H9 (cell line): ENCODE measurements around the gene NR2C1. TPM values are rescaled to one million over a fixed set of nuclear protein-coding genes. Genes with fewer than 3 reads are reported as not detected.
A peak's percentile ranks its signal among the peaks of the same experiment; 100 is the strongest.

ENCODE experiments used
- DNase-seq: peaks from one replicate; pipeline ENCODE4 v3.0.0-alpha.2; 2017
- H2AFZ ChIP-seq: one replicate; pipeline ENCODE4 v1.6.1; 2013; ENCODE audit warnings: mild to moderate bottlenecking, low read length, control low read depth, moderate library complexity
- H2AK5ac ChIP-seq: 2 replicates; pipeline ENCODE4 v1.6.1; 2013; ENCODE audit warnings: low read length, control low read depth, mixed read lengths; ENCODE audit not compliant: insufficient read length
- H2BK120ac ChIP-seq: one replicate; pipeline ENCODE4 v1.6.1; 2013; ENCODE audit warnings: low read depth, mild to moderate bottlenecking, low read length, control low read depth, inconsistent platforms; ENCODE audit not compliant: poor library complexity, severe bottlenecking
- H2BK12ac ChIP-seq: 2 replicates; pipeline ENCODE4 v1.6.1; 2013; ENCODE audit warnings: low read length, control low read depth, mixed read lengths, low read depth; ENCODE audit not compliant: insufficient read length
- H2BK15ac ChIP-seq: 2 replicates; pipeline ENCODE4 v1.6.1; 2013; ENCODE audit warnings: low read depth, low read length, control low read depth
- H2BK20ac ChIP-seq: one replicate; pipeline ENCODE4 v1.6.1; 2013; ENCODE audit warnings: low read depth, mild to moderate bottlenecking, low read length, control low read depth, inconsistent platforms; ENCODE audit not compliant: poor library complexity, severe bottlenecking
- H2BK5ac ChIP-seq: 2 replicates; pipeline ENCODE4 v1.6.1; 2013; ENCODE audit warnings: low read length, control low read depth, mixed read lengths; ENCODE audit not compliant: insufficient read length
- H3K14ac ChIP-seq: 2 replicates; pipeline ENCODE4 v1.6.1; 2013; ENCODE audit warnings: low read length, control low read depth; ENCODE audit not compliant: insufficient read depth
- H3K18ac ChIP-seq: 2 replicates; pipeline ENCODE4 v1.6.1; 2013; ENCODE audit warnings: low read depth, mild to moderate bottlenecking, mixed read lengths, low read length, control low read depth; ENCODE audit not compliant: insufficient read length
- H3K23ac ChIP-seq: 2 replicates; pipeline ENCODE4 v1.6.1; 2013; ENCODE audit warnings: low read length, control low read depth, mixed read lengths, low read depth; ENCODE audit not compliant: insufficient read length
- H3K23me2 ChIP-seq: 2 replicates; pipeline ENCODE4 v1.6.1; 2013; ENCODE audit warnings: low read depth, mild to moderate bottlenecking, mixed read lengths, low read length, control low read depth; ENCODE audit not compliant: insufficient read length, poor library complexity, severe bottlenecking
- H3K27ac ChIP-seq: 2 replicates; pipeline ENCODE4 v1.5.1; 2013; ENCODE audit warnings: low read length, control low read depth, mixed read lengths, low read depth; ENCODE audit not compliant: insufficient read length
- H3K27me3 ChIP-seq: 2 replicates; pipeline ENCODE4 v1.6.1; 2013; ENCODE audit warnings: low read length, control low read depth, inconsistent platforms; ENCODE audit not compliant: insufficient read depth
- H3K4ac ChIP-seq: 2 replicates; pipeline ENCODE4 v1.6.1; 2013; ENCODE audit warnings: low read depth, mild to moderate bottlenecking, control low read depth, inconsistent platforms, low read length, moderate library complexity
- H3K4me1 ChIP-seq: 2 replicates; pipeline ENCODE4 v1.6.1; 2013; ENCODE audit warnings: low read length, control low read depth, inconsistent platforms; ENCODE audit not compliant: insufficient read depth
- H3K4me2 ChIP-seq: 2 replicates; pipeline ENCODE4 v1.6.1; 2013; ENCODE audit warnings: low read length, control low read depth, mixed read lengths; ENCODE audit not compliant: insufficient read length, insufficient read depth
- H3K56ac ChIP-seq: 2 replicates; pipeline ENCODE4 v1.6.1; 2013; ENCODE audit warnings: low read depth, mild to moderate bottlenecking, mixed read lengths, low read length, control low read depth; ENCODE audit not compliant: insufficient read length
- H3K79me1 ChIP-seq: 2 replicates; pipeline ENCODE4 v1.6.1; 2013; ENCODE audit warnings: low read depth, mild to moderate bottlenecking, moderate library complexity, low read length, control low read depth, inconsistent platforms; ENCODE audit not compliant: insufficient read depth, poor library complexity, severe bottlenecking
- H3K79me2 ChIP-seq: 2 replicates; pipeline ENCODE4 v1.6.1; 2013; ENCODE audit warnings: low read length, control low read depth, inconsistent platforms; ENCODE audit not compliant: insufficient read depth
- H3K9ac ChIP-seq: 2 replicates; pipeline ENCODE4 v1.6.1; 2013; ENCODE audit warnings: low read length, control low read depth, mixed read lengths; ENCODE audit not compliant: insufficient read length; ENCODE audit errors: extremely low read depth
- H3K9me3 ChIP-seq: one replicate; pipeline ENCODE4 v1.6.1; 2013; ENCODE audit warnings: low read depth, low read length, inconsistent platforms; ENCODE audit not compliant: control insufficient read depth
- H3T11ph ChIP-seq: one replicate; pipeline ENCODE4 v1.6.1; 2013; ENCODE audit warnings: mild to moderate bottlenecking, low read length, control low read depth, inconsistent platforms
- H4K20me1 ChIP-seq: one replicate; pipeline ENCODE4 v1.6.1; 2013; ENCODE audit not compliant: control insufficient read depth, insufficient read length, insufficient read depth
- H4K5ac ChIP-seq: 2 replicates; pipeline ENCODE4 v1.6.1; 2013; ENCODE audit warnings: low read depth, mild to moderate bottlenecking, mixed read lengths, low read length, control low read depth; ENCODE audit not compliant: insufficient read length
- H4K8ac ChIP-seq: replicated peaks from 2 replicates; pipeline ENCODE4 v1.6.1; 2013; ENCODE audit warnings: low read length, control low read depth, mixed read lengths, low read depth; ENCODE audit not compliant: insufficient read length
- H4K91ac ChIP-seq: 2 replicates; pipeline ENCODE4 v1.6.1; 2013; ENCODE audit warnings: low read depth, mild to moderate bottlenecking, moderate library complexity, mixed read lengths, low read length, control low read depth; ENCODE audit not compliant: insufficient read length
- H3K27ac Mint-ChIP-seq, 3 experiments: 2 replicates in 2 of 3; 3 replicates in 1 of 3; pipeline ENCODE4 v1.8.0; 2020 to 2021; ENCODE audit warnings: mixed read lengths in 3 of 3, mild to moderate bottlenecking in 1 of 3, moderate library complexity in 1 of 3
- H3K27me3 Mint-ChIP-seq: 2 replicates; pipeline ENCODE4 v1.8.0; 2021; ENCODE audit warnings: low read depth, mild to moderate bottlenecking, moderate library complexity, mixed read lengths
- H3K36me3 Mint-ChIP-seq, 3 experiments: 2 replicates in 2 of 3; 3 replicates in 1 of 3; pipeline ENCODE4 v1.8.0; 2020 to 2021; ENCODE audit warnings: low read depth in 3 of 3, mixed read lengths in 3 of 3; ENCODE audit not compliant: insufficient read depth in 1 of 3
- H3K4me1 Mint-ChIP-seq, 2 experiments: 2 replicates each; pipeline ENCODE4 v1.8.0; 2020; ENCODE audit warnings: mixed read lengths in 2 of 2
- H3K4me3 Mint-ChIP-seq, 2 experiments: 2 replicates in 1 of 2; 3 replicates in 1 of 2; pipeline ENCODE4 v1.8.0; 2020 to 2021; ENCODE audit warnings: mild to moderate bottlenecking in 2 of 2, mixed read lengths in 2 of 2, moderate library complexity in 1 of 2
- H3K9me3 Mint-ChIP-seq, 2 experiments: 2 replicates in 1 of 2; 3 replicates in 1 of 2; pipeline ENCODE4 v1.8.0; 2020; ENCODE audit warnings: mild to moderate bottlenecking in 2 of 2, mixed read lengths in 2 of 2, moderate library complexity in 1 of 2
- WGBS: extraction: QIAGEN DNeasy Blood & Tissue Kit; methylation state at CpG from one replicate; pipeline ENCODE4 v1.1.7; 2013; ENCODE audit warnings: missing lambda C conversion rate, low lambda C conversion rate, mixed read lengths; ENCODE audit not compliant: insufficient read length; ENCODE audit errors: extremely low coverage; 5-methylcytosine and 5-hydroxymethylcytosine counted together
- total RNA-seq: library from RNA; stranded (reverse); gene quantifications from 2 replicates; pipeline ENCODE4 v1.2.1, GENCODE V29; 2021
- TF ChIP-seq, protein P1 (sequence below): fragments of 200-600 bp; sonication (generic); conservative IDR thresholded peaks from 3 replicates; pipeline ENCODE4 v1.8.0; 2021; ENCODE audit warnings: antibody characterized with exemption, mild to moderate bottlenecking

NR2C1 gene
- total RNA-seq, 1 experiment from 2014 or later: 47.0 TPM

DNA sequence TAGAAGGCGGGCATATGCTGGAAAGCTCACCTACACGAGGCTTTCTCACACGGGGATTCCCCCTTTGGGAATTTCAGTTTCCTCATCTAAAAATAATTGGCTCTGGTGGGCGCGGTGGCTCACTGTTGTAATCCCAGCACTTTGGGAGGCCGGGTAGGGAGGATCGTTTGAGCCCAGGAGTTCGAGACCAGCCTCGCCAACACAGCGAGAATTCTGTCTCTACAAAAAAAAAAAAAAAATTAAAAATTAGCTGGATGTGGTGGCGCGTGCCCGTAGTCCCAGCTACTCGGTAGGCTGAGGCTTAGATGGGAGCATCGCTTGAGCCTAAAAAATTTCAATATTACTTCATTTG, 69.5 kb downstream of the NR2C1 start:
- Histone ChIP-seq H2BK15ac (no peak overlapping the region), H2AK5ac (no peak overlapping the region), H2BK5ac (no peak overlapping the region), H3K79me2 (no peaks in the 10 kb centered on the region), H3K23ac (no peak overlapping the region), H2BK120ac (no peak overlapping the region), H3K18ac (no peak overlapping the region), H4K20me1 (no peaks in the 10 kb centered on the region), H4K91ac (no peak overlapping the region), H4K8ac (no peak overlapping the region), H2AFZ (no peak overlapping the region), H3K79me1 (no peaks in the 10 kb centered on the region), H3K9me3 (no peaks in the 10 kb centered on the region), H3K14ac (no peak overlapping the region), H3K9ac (no peak overlapping the region), H2BK20ac (no peak overlapping the region), H4K5ac (no peak overlapping the region), H2BK12ac (no peak overlapping the region), H3K4ac (no peak overlapping the region), H3K4me2 (no peak overlapping the region), H3K27ac (no peak overlapping the region), H3K56ac (no peak overlapping the region), H3T11ph (no peak overlapping the region), H3K4me1 (no peaks in the 10 kb centered on the region), H3K23me2 (peaks cover 4% of the 10 kb centered on the region), H3K27me3 (no peaks in the 10 kb centered on the region)
- H3K27ac Mint-ChIP-seq: peak overlapping the region in 2 of 3 experiments; percentile 97 to 98; a peak in 2 of 7 replicates
- no peak for DNase-seq
- WGBS: no CpG with 5 or more reads among the region's 15 CpGs
- H3K4me1 Mint-ChIP-seq: peaks cover 4 to 9% of the 10 kb centered on the region in 2 experiments
- peaks cover 0 to 6% (median 3%) of the 10 kb centered on the region in 3 experiments; a peak in 3 of 7 replicates for H3K36me3 Mint-ChIP-seq
- peak overlapping the region; percentile 95 to 96 for H3K4me3 Mint-ChIP-seq
- H3K9me3 Mint-ChIP-seq: peaks cover 8 to 11% of the 10 kb centered on the region in 2 experiments; a peak in 3 of 5 replicates
- TF ChIP-seq, protein P1, sequence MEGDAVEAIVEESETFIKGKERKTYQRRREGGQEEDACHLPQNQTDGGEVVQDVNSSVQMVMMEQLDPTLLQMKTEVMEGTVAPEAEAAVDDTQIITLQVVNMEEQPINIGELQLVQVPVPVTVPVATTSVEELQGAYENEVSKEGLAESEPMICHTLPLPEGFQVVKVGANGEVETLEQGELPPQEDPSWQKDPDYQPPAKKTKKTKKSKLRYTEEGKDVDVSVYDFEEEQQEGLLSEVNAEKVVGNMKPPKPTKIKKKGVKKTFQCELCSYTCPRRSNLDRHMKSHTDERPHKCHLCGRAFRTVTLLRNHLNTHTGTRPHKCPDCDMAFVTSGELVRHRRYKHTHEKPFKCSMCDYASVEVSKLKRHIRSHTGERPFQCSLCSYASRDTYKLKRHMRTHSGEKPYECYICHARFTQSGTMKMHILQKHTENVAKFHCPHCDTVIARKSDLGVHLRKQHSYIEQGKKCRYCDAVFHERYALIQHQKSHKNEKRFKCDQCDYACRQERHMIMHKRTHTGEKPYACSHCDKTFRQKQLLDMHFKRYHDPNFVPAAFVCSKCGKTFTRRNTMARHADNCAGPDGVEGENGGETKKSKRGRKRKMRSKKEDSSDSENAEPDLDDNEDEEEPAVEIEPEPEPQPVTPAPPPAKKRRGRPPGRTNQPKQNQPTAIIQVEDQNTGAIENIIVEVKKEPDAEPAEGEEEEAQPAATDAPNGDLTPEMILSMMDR: no peak
- no peaks in the 10 kb centered on the region; the same call in none of the 2 replicates for H3K27me3 Mint-ChIP-seq
